Left colon (tissue), 2 donors: Measurements from ENCODE around the gene UNC50. TPM values are rescaled to one million over a fixed set of nuclear protein-coding genes. Genes with fewer than 3 reads are reported as not detected.

ENCODE experiments used
- ATAC-seq: fragments of 200-7000 bp; cut with Tn5 transposase; one replicate; pipeline ENCODE4 v1.9.1; 2020; ENCODE audit warnings: mild to moderate bottlenecking, moderate library complexity
- DNase-seq, 2 donors: peaks; one replicate each; pipeline ENCODE4 v3.0.0-alpha.2; 2020
- intact Hi-C, 2 donors: fragments of 100-400 bp; cut with DNase I in 1 of 2; cut with micrococcal nuclease in 1 of 2; formaldehyde crosslinking; loops; one replicate each; pipeline versions ENCODE4 v1.11.2 to v1.14.0; 2022; cut with DNase I, micrococcal nuclease
- long read RNA-seq: library from polyadenylated mRNA; unstranded; transcript quantifications from one replicate; pipeline ENCODE4 v2.0.0, GENCODE V29; 2021
- total RNA-seq, 2 donors: library from RNA; stranded (reverse); fragmentation: NEBNext Ultra II Directional; extraction: Animal tissue kit (Norgen Biotek cat#: 25700); gene quantifications; one replicate each; pipeline ENCODE4 v1.2.1, GENCODE V29; 2021
- donor health status: DM: no; HTN: no; CAD: no.
- donor health status: DM: yes; HTN: yes; CAD: no.

UNC50 gene
- 10 to 100 TPM; 33.0 to 36.5 TPM for total RNA-seq
- long read RNA-seq, transcript UNC50-201 (6 exons, 1,143 nt), result major isoform, 50 of 69 reads
- long read RNA-seq, partial matches to known transcripts, result 7 of 69 reads
- long read RNA-seq, other reads (novel, unspliced or antisense), result 11 of 69 reads

DNA sequence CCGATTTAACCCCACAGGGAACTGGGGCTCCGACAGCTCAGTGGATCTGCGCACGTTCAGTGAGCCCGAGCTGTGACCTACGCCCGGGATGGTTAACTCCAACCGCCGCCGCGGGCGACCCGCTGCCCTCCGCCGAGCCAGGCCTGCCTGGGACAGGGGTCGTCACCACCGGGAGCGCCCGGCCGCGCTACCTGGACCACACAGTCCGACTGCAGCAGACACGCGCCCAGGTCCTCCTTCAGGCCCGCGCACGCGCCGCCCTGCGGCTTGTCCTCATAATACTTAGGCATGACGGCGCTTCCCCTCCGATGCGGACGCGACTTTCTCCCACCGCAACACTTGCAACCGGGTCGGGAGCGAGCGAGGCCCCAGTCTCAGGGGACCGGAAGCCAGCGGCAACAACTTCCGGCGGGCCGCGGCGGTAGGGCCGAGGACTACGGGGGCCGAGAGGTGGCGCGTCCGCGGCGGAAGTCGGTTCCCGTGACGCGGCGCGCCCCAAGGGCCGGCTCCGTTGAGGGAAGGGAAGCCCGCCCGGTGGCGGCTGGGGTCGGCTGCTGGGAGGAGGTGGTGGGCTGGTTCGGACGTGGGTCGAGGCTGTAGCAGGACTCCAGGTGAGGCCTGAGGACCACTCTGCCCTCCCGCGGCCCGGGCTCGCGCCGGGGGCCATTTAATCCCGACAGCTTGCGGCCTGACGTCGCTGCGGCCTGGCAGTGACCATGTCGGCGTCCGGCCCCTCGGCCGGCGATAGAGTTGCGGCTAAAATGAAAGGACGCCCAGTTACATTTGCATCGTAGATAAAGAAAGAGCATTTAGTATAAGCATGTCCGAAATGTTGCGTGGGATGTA lies at the start of gene UNC50, which contains the start of gene COA5:
Gene UNC50, plus strand, starts transcription at position 474 of the 846 bp plus-strand sequence. CDS start 1,171 bp downstream, outside the sequence.
Gene COA5, minus strand, starts transcription at position 397 of the 846 bp plus-strand sequence. Its CDS starts 107 bp downstream, at position 290.
- ATAC-seq, result peak; percentile 94
- intact Hi-C loops, result no loop called here
- peak; percentile 87 to 93 for DNase-seq

- ATAC-seq (no peak), DNase-seq (no peak)
- intact Hi-C loops, result no loop called here
Observed at GRCh38 chr2:98558852-98559530, 49.4 kb upstream of the UNC50 start.

DNA sequence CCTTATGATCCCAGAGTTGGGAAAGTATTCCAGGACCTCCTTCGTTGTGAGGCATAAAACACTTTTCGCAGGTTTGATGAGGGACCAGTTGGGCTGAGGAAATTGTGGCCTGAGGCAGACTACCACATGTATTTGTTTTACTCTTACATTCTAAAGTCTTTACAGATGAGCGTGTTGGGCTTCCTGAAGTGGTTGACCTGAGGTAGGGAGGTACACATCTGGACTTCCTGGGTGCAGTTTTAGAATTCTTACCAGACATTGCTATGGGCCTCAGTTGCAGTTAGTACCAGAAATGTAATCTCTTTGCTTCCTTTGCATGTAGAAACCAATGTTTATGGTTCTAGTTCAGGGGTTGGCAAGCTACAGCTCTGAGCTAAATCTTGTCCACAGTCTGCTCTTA lies 48.8 kb upstream of the UNC50 start:
- intact Hi-C loops, result no loop called here
- no peak for DNase-seq
- ATAC-seq, result no peak

- ATAC-seq (no peak), DNase-seq (no peak)
- intact Hi-C loops, result no loop called here
Observed at GRCh38 chr2:98560256-98560771, 48.1 kb upstream of the UNC50 start.

- no peak for ATAC-seq
- no peak for DNase-seq
- intact Hi-C loops, result no loop called here
Observed at GRCh38 chr2:98561018-98561417, 47.4 kb upstream of the UNC50 start.

DNA sequence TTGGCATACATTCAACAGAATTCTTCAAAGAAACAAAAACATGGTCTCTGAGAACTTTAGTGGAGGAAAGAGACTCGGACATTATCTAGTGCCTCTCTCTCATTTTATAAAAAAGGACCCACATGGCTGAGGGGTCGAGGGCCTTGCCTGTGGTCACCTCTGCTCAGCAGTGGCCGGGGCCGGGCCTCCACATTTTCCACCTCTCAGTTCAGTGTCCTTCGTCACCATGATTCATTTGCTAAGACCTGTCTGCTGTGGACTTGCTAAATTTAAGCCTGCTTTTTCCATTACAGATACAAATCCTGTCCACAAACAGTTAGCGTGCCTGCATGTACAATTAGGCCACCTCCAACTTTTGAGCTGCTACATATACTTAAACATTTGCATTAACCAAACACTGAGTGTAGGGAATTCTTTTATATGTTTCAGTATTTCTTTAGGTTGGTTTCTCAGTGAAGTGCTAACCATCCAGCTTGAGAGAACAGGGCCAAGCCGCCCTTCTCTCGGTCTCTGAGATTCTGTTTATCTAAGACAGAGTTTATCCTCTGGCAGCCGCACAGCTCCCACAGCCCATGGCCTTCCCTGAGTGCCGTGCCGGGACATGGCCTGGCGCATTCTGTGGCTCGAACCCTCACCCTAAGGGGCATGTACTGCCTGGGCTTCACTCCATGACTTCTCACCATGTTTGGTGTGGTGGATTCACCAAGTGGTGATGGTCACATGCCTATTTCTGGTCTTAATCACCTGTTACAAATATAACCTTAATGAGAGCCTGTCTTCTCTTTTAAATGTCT lies 46.3 kb upstream of the UNC50 start:
- ATAC-seq (no peak), DNase-seq (no peak)
- intact Hi-C loops, result no loop called here

- ATAC-seq (no peak), DNase-seq (no peak)
- intact Hi-C loops, result no loop called here
Observed at GRCh38 chr2:98563394-98563793, 45.0 kb upstream of the UNC50 start.

DNA sequence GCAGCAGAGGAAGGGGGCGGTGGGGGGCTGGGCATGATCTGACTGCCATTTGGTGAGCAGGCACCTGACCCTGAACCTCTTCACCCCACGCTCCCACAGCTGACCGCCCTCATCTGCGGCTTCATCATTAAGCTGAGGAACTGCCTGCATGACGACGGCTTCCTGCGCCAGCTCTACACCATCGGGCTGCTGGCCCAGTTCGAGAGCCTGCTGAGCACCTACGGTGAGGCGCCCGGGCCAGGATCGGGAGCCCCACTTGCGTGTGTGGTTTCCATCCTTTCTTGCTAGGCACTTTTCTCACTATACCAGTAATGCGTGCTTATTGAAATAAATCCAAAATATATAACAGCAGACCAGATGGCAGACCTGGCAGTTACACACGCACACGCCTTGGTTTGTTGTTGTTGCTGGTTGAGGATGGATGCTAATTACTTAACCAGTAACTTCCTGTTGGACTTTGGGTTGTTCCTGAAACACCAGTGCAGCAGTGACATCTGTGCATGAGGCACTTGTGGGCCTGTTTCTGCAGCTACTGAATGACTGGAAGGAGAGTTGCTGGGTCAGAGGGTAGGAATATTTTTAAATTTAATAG lies 43.8 kb upstream of the UNC50 start:
- intact Hi-C loops, result no loop called here
- peak; percentile 41 to 48 for DNase-seq
- peak; percentile 94 for ATAC-seq

GRCh38 chr2:98565286-98565860 lies 43.0 kb upstream of the UNC50 start:
- ATAC-seq, result peak; percentile 12
- no peak for DNase-seq
- intact Hi-C loops, result no loop called here

DNA sequence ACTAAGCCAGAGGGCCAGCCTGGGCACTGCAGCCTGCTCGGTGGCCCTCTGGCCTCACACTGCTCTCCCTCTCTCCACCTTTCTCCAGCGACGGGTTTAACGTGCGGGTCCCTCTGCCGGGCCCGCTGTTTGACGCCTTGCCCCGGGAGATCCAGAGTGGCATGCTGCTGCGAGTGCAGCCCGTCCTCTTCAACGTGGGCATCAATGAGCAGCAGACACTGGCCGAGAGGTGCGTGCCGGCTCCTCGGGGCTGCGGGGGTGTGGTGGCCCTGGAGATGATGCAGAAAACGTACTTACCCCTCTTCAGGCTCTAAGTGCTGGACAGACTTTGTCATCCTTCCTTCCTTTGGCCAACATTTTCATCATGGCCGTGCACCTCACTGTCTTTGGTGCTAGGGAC lies 42.4 kb upstream of the UNC50 start:
- DNase-seq (no peak), ATAC-seq (no peak)
- intact Hi-C loops, result no loop called here

DNA sequence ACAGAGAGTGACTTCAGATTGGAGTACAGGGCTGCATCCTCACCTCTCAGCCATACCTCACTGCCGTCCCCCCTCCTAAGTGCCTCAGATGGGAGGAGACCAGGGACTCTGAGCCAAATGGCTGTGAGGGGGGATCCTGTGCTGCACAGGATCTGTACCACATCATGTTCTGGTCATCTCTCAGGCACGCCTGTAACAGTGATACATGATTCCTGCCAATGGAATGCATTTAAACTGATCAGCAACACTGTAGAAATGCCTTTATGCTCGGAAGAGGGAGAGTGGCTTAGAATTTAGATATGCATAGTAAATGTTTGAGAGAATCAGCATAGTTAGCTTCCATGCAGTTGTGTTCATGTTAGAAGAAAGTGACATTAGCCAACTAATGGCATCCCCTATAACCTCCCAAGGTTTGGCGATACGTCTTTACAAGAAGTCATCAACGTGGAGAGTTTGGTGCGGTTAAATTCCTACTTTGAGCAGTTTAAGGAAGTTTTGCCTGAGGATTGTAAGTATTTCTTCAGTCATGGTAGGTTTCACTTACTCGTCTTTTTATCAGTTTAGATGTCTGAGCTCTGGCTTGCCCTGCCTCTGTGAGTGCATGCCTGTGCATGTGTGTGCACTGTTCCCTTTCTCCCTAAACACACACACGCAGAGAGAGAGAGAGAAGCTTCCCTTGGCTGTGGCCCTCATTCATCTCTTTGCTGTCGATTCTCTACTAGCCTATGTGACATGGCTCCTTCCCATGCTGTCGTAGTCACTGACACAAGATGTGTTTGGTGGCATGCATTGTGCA lies 40.0 kb upstream of the UNC50 start:
- ATAC-seq (no peak), DNase-seq (no peak)
- intact Hi-C loops, result no loop called here

DNA sequence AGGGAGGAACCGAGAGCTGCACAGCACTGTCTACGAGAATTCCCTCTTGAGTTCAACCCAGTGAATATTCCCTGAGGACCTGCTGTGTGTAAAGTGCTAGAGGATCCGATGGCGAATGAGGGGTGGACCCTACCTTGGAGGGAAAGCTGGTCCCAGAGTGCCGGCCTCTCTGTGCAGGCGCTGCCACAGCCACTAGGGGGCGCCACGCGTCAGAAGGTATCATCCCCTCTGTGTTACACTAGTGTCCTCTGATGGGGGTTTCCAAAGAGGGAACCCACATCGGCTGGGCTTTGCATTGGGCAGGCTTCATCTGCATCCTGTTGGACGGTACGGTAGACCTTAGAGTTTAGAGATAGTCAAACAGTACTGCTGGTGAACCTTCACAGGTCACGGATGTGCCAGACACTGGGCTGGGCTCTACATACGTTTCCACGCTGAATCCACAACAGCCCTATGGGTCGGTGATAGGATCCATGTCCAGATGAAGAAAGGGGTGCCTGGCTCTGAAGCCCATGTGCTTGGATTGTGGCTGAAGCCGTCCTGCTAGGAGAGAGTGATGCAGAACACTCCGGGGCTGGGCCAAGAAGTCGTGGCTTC lies 39.1 kb upstream of the UNC50 start:
- ATAC-seq (peak; percentile 37), DNase-seq (peak in 1 of 2 donors; percentile 69)
- intact Hi-C loops, result no loop called here

GRCh38 chr2:98569915-98570314 lies 38.5 kb upstream of the UNC50 start:
- no peak for DNase-seq
- ATAC-seq, result no peak
- intact Hi-C loops, result no loop called here

DNA sequence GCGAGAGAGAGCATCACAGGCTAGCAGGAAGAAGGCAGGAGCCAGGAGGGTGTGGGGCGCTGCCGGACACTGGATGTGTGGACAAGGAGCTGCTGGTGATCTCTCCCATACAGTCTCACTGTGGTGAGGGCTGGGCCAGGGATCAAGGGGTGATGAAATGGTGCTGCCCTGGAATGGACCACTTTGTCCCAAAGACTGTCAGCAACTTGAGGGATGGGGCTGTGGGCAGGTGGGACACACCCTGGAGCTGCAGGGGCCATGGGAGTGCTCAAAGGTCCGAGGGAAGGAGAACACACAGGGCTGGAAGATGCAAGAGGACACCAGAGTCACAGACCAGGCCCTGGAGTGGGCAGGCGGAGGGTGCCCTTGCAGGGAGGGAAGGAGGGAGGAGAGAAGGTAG lies 38.0 kb upstream of the UNC50 start:
- ATAC-seq (no peak), DNase-seq (no peak)
- intact Hi-C loops, result no loop called here

DNA sequence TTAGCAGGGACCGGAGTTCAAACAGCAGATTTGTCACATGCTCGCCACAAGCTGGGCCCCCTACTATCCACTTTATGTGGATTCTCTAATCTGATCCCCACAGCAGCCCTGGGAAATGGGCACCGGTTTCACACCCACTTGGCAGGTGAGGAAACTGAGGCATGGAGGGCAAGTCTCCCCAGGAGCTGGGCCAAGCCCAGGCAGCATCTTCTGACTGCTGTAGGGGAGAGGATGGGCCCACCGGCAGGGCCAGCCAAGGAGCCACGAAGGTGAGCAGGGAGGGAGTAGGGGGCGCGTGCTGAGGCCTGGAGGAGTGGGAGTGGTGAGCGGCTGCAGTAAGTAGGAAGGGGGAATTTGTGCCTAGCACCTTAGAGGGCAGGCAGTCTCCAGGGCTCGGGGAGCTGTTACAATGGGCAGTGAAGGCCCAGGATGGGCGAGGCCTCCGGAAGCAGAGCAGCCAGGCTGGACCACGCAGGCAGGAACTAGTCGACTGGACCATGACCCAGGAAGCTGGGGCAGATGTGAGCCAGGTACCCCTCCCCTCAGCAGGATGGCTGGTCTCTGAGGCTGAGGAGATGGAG lies 37.2 kb upstream of the UNC50 start:
- ATAC-seq (peak; percentile 41), DNase-seq (no peak)
- intact Hi-C loops, result no loop called here

GRCh38 chr2:98571796-98572195 lies 36.6 kb upstream of the UNC50 start:
- intact Hi-C loops, result no loop called here

GRCh38 chr2:98572211-98572610 lies 36.2 kb upstream of the UNC50 start:
- ATAC-seq (no peak), DNase-seq (no peak)
- intact Hi-C loops, result no loop called here

More at GRCh38 chr2:98571796-98572195, 36.6 kb upstream of the UNC50 start:
- DNase-seq, result no peak
- ATAC-seq, result no peak
